ENCODE data around the gene BCAN.

DNA sequence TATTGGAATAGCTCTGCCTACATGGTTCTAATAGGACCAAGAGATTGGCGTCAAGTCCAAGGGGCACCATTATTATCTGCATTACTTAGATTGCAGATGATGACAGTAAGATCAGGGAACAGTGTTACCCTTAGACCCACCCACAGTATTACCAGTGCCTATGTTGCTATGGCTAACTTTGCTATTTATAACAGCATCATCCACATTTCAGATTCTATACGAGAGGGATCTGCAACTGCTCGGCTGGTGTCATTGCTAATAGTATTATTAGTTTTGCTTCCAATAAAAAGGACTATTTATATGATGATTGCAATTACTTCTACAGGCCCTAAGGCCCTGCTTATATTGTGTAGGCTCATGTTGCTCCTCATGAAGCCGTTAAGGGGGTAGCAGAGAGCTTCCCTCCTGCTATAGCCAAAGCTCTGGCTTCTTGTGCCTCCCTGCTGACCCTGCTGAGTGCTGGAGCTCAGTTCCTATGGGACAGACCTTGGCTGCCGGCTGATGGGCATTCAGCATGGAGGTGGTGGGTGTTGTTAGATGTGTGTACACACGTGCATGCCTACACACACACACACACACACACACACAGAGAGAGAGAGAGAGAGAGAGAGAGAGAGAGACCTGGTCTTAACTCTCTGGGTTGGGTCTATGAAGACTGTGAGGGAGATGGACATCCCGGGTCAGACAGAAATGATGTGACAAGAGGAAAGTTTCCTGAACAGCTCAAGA lies 1.3 kb downstream of the BCAN start:
- TF ChIP-seq POLR2AphosphoS5 (IDR thresholded peaks at IDR 0.05) (no peak), POLR2A (IDR thresholded peaks at IDR 0.05) (no peak)

All from spleen (tissue), 3 donors.